ENCODE results near the gene COQ9.

DNA sequence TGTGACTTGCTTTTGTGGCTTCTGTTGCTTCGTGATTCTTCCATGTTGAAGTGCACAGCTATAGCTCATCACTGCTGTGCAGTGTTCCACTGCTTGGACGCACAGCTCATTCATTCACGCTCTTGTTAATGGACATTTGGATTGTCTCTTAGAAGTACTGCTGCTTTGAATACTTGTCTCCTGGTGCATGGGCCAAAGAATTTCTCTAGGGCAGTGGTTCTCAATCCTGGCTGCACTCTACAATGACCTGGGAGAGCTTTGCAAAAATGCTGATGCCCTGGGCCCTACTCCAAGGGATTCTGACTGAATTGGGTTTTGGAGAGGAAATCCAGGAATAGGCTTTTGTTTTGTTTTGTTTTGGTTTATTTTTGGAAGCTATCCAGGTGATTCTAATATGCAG is 22.7 kb upstream of the COQ9 start:
- TF ChIP-seq, protein P1, sequence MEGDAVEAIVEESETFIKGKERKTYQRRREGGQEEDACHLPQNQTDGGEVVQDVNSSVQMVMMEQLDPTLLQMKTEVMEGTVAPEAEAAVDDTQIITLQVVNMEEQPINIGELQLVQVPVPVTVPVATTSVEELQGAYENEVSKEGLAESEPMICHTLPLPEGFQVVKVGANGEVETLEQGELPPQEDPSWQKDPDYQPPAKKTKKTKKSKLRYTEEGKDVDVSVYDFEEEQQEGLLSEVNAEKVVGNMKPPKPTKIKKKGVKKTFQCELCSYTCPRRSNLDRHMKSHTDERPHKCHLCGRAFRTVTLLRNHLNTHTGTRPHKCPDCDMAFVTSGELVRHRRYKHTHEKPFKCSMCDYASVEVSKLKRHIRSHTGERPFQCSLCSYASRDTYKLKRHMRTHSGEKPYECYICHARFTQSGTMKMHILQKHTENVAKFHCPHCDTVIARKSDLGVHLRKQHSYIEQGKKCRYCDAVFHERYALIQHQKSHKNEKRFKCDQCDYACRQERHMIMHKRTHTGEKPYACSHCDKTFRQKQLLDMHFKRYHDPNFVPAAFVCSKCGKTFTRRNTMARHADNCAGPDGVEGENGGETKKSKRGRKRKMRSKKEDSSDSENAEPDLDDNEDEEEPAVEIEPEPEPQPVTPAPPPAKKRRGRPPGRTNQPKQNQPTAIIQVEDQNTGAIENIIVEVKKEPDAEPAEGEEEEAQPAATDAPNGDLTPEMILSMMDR (conservative IDR thresholded peaks at IDR 0.05 in 1 of 2, IDR thresholded peaks at IDR 0.05 in 1 of 2; ENCODE audit: low read depth in 1 of 2, low read length in 2 of 2) = no peak
- no peak for TF ChIP-seq EZH2 (IDR thresholded peaks at IDR 0.05; ENCODE audit: low read length, missing control alignments)

Measured in fibroblast of lung (primary cell).